SK-N-SH treated with all-trans-retinoic acid at 6 μM for 48 hours (cell line): Measurements from ENCODE around the gene TSN.
"Not testable (repeated sequence)": the region's sequence is repeated elsewhere in the genome, so short reads cannot be mapped to it uniquely, and the experiment has no call there.

Experiments
- ATAC-seq: fragments of 200-7000 bp; cut with Tn5 transposase; 3 replicates; pipeline ENCODE4 v1.9.1; 2020; ENCODE audit warnings: mild to moderate bottlenecking, moderate library complexity
- CREB5 ChIP-seq: fragments of 250-450 bp; sonication (Bioruptor Pico); IDR thresholded peaks from 2 replicates; pipeline ENCODE4 v1.5.1; 2020; ENCODE audit warnings: low read depth, mild to moderate bottlenecking, moderate library complexity
- CSDC2 ChIP-seq: fragments of 250-450 bp; sonication (Bioruptor Pico); IDR thresholded peaks from 2 replicates; pipeline ENCODE4 v1.5.0; 2020; ENCODE audit warnings: mild to moderate bottlenecking, moderate library complexity
- CSRNP3 ChIP-seq: fragments of 250-450 bp; sonication (Bioruptor Pico); IDR thresholded peaks from 2 replicates; pipeline ENCODE4 v1.5.1; 2021; ENCODE audit warnings: mild to moderate bottlenecking, moderate library complexity
- ESRRG ChIP-seq: fragments of 250-450 bp; sonication (Bioruptor Pico); IDR thresholded peaks from 2 replicates; pipeline ENCODE4 v1.6.1; 2021; ENCODE audit warnings: mild to moderate bottlenecking
- OSR1 ChIP-seq: fragments of 250-450 bp; sonication (Bioruptor Pico); IDR thresholded peaks from 2 replicates; pipeline ENCODE4 v1.8.0; 2022; ENCODE audit warnings: moderate library complexity, mild to moderate bottlenecking, inconsistent platforms
- PATZ1 ChIP-seq: fragments of 250-450 bp; sonication (Bioruptor Pico); IDR thresholded peaks from 2 replicates; pipeline ENCODE4 v1.8.0; 2020; ENCODE audit warnings: mild to moderate bottlenecking, moderate library complexity, borderline replicate concordance
- TOX ChIP-seq: fragments of 250-450 bp; sonication (Bioruptor Pico); IDR thresholded peaks from 2 replicates; pipeline ENCODE4 v1.8.0; 2021; ENCODE audit warnings: mild to moderate bottlenecking, moderate library complexity, borderline replicate concordance
- TSHZ2 ChIP-seq: fragments of 250-450 bp; sonication (Bioruptor Pico); IDR thresholded peaks from 2 replicates; pipeline ENCODE4 v1.5.0; 2020; ENCODE audit warnings: mild to moderate bottlenecking, moderate library complexity

Gene TSN

GRCh38 chr2:121816797-121817196 is 61.3 kb downstream of the TSN start:
- ATAC-seq = no peak
- TF ChIP-seq CREB5 (CRISPR knock-in tag) = no peak
- TF ChIP-seq PATZ1 = no peak
- no peak for TF ChIP-seq OSR1
- TF ChIP-seq CSRNP3 (CRISPR knock-in tag) = no peak
- TF ChIP-seq CSDC2 (CRISPR knock-in tag) = no peak
- TF ChIP-seq ESRRG = no peak
- no peak for TF ChIP-seq TOX (CRISPR knock-in tag)
- no peak for TF ChIP-seq TSHZ2
- TF ChIP-seq, all 23 proteins: peak for 0

- not testable (repeated sequence) for ATAC-seq
These were observed 61.9 kb downstream of the TSN start for GRCh38 chr2:121817304-121817703.
